Trophoblast cell (in vitro differentiated cells and primary cell): ENCODE measurements around the gene SLC19A1.

Experiments used
- DNase-seq, 2 donors: peaks; one replicate each; pipeline ENCODE4 v3.0.0-alpha.2; 2016
- H2AFZ ChIP-seq: 2 replicates; pipeline ENCODE4 v1.6.1; 2013; ENCODE audit warnings: low read length, moderate library complexity, mild to moderate bottlenecking; ENCODE audit not compliant: insufficient read depth, poor library complexity
- H2AK5ac ChIP-seq: 2 replicates; pipeline ENCODE4 v1.6.1; 2013; ENCODE audit warnings: mild to moderate bottlenecking, low read length
- H2BK120ac ChIP-seq: 2 replicates; pipeline ENCODE4 v1.6.1; 2013; ENCODE audit warnings: low read length, mild to moderate bottlenecking, moderate library complexity; ENCODE audit not compliant: insufficient read depth, poor library complexity
- H2BK12ac ChIP-seq: 2 replicates; pipeline ENCODE4 v1.6.1; 2013; ENCODE audit warnings: mild to moderate bottlenecking, low read length, moderate library complexity
- H2BK5ac ChIP-seq: 2 replicates; pipeline ENCODE4 v1.6.1; 2013; ENCODE audit warnings: low read length, low read depth, moderate library complexity, mild to moderate bottlenecking; ENCODE audit not compliant: poor library complexity
- H3K14ac ChIP-seq: 2 replicates; pipeline ENCODE4 v1.6.1; 2013; ENCODE audit warnings: mild to moderate bottlenecking, low read length
- H3K18ac ChIP-seq: 2 replicates; pipeline ENCODE4 v1.6.1; 2013; ENCODE audit warnings: mild to moderate bottlenecking, low read length
- H3K23ac ChIP-seq: 2 replicates; pipeline ENCODE4 v1.6.1; 2013; ENCODE audit warnings: low read length
- H3K27ac ChIP-seq: 2 replicates; pipeline ENCODE4 v1.5.1; 2013; ENCODE audit warnings: low read depth, mild to moderate bottlenecking, inconsistent platforms, low read length, moderate library complexity
- H3K27me3 ChIP-seq: 2 replicates; pipeline ENCODE4 v1.6.1; 2013; ENCODE audit warnings: inconsistent platforms, mild to moderate bottlenecking, low read length, moderate library complexity; ENCODE audit not compliant: insufficient read depth
- H3K36me3 ChIP-seq, 2 experiments: 1 replicate in 1 of 2; 2 replicates in 1 of 2; pipeline ENCODE4 v1.6.1; 2013; ENCODE audit warnings: low read length in 2 of 2, mild to moderate bottlenecking in 2 of 2, moderate library complexity in 1 of 2; ENCODE audit not compliant: insufficient read depth in 2 of 2, control insufficient read depth in 1 of 2
- H3K4ac ChIP-seq: 2 replicates; pipeline ENCODE4 v1.6.1; 2013; ENCODE audit warnings: low read depth, mild to moderate bottlenecking, low read length, moderate library complexity
- H3K4me1 ChIP-seq, 2 experiments: 1 replicate in 1 of 2; 2 replicates in 1 of 2; pipeline ENCODE4 v1.6.1; 2013; ENCODE audit warnings: low read length in 2 of 2, mild to moderate bottlenecking in 2 of 2, moderate library complexity in 1 of 2; ENCODE audit not compliant: insufficient read depth in 2 of 2, control insufficient read depth in 1 of 2
- H3K4me2 ChIP-seq: 2 replicates; pipeline ENCODE4 v1.6.1; 2013; ENCODE audit warnings: inconsistent platforms, mild to moderate bottlenecking, low read length, moderate library complexity
- H3K4me3 ChIP-seq: 2 replicates; pipeline ENCODE4 v1.5.1; 2013; ENCODE audit warnings: mild to moderate bottlenecking, low read depth, low read length, inconsistent platforms
- H3K79me1 ChIP-seq: one replicate; pipeline ENCODE4 v1.6.1; 2013; ENCODE audit warnings: low read length
- H3K79me2 ChIP-seq: 2 replicates; pipeline ENCODE4 v1.6.1; 2013; ENCODE audit warnings: low read length, mild to moderate bottlenecking; ENCODE audit not compliant: control insufficient read depth, insufficient read depth, poor library complexity
- H3K9ac ChIP-seq: 2 replicates; pipeline ENCODE4 v1.6.1; 2013; ENCODE audit warnings: mild to moderate bottlenecking, low read length
- H3K9me3 ChIP-seq: 2 replicates; pipeline ENCODE4 v1.6.1; 2013; ENCODE audit warnings: low read depth, mild to moderate bottlenecking, control low read depth, inconsistent platforms, low read length; ENCODE audit not compliant: insufficient read depth
- H4K12ac ChIP-seq: 2 replicates; pipeline ENCODE4 v1.6.1; 2013; ENCODE audit warnings: low read depth, mild to moderate bottlenecking, low read length, moderate library complexity
- H4K8ac ChIP-seq: 2 replicates; pipeline ENCODE4 v1.6.1; 2013; ENCODE audit warnings: low read depth, mild to moderate bottlenecking, low read length, moderate library complexity
- H4K91ac ChIP-seq: one replicate; pipeline ENCODE4 v1.6.1; 2013; ENCODE audit warnings: low read depth, mild to moderate bottlenecking, low read length, moderate library complexity
- WGBS: extraction: QIAGEN DNeasy Blood & Tissue Kit; methylation state at CpG from one replicate; pipeline ENCODE4 v1.1.7; 2013; ENCODE audit warnings: missing lambda C conversion rate; ENCODE audit not compliant: insufficient read length, insufficient coverage; ENCODE audit errors: extremely low coverage; 5-methylcytosine and 5-hydroxymethylcytosine counted together

The SLC19A1 gene

GRCh38 chr21:45575304-45575992 lies 33.2 kb upstream of the SLC19A1 start:
- H3K4me2 ChIP-seq = no peak overlapping the region
- no peaks in the 10 kb centered on the region for H3K27me3 ChIP-seq
- DNase-seq = no peak
- no peak overlapping the region for H2BK5ac ChIP-seq
- no peak overlapping the region for H3K9ac ChIP-seq
- peaks cover 0 to 5% of the 10 kb centered on the region in 2 experiments for H3K4me1 ChIP-seq
- H4K8ac ChIP-seq = no peak overlapping the region
- peaks cover 3% of the 10 kb centered on the region for H3K9me3 ChIP-seq
- H4K91ac ChIP-seq = no peak overlapping the region
- H3K36me3 ChIP-seq = no peaks in the 10 kb centered on the region
- H2BK120ac ChIP-seq = no peak overlapping the region
- H3K79me2 ChIP-seq = no peaks in the 10 kb centered on the region
- no peak overlapping the region for H2BK12ac ChIP-seq
- no peak overlapping the region for H4K12ac ChIP-seq
- H3K23ac ChIP-seq = no peak overlapping the region
- no peaks in the 10 kb centered on the region for H3K79me1 ChIP-seq
- H3K27ac ChIP-seq = no peak overlapping the region
- H3K4ac ChIP-seq = no peak overlapping the region
- no peak overlapping the region for H2AFZ ChIP-seq
- H3K18ac ChIP-seq = no peak overlapping the region
- no peak overlapping the region for H2AK5ac ChIP-seq
- no CpG with 5 or more reads among the region's 26 CpGs for WGBS
- H3K4me3 ChIP-seq = no peak overlapping the region
- H3K14ac ChIP-seq = no peak overlapping the region

- Histone ChIP-seq H3K79me2 (no peaks in the 10 kb centered on the region), H3K27me3 (no peaks in the 10 kb centered on the region), H3K4ac (no peak overlapping the region), H3K4me1 (peaks cover 0 to 5% of the 10 kb centered on the region in 2 experiments), H4K91ac (no peak overlapping the region), H2BK120ac (no peak overlapping the region), H3K23ac (no peak overlapping the region), H3K9ac (no peak overlapping the region), H3K9me3 (peaks cover 3% of the 10 kb centered on the region), H2BK5ac (no peak overlapping the region), H3K36me3 (no peaks in the 10 kb centered on the region), H2AK5ac (no peak overlapping the region), H2BK12ac (no peak overlapping the region), H3K4me3 (no peak overlapping the region), H4K12ac (no peak overlapping the region), H3K18ac (no peak overlapping the region), H3K14ac (no peak overlapping the region), H3K27ac (no peak overlapping the region), H3K79me1 (no peaks in the 10 kb centered on the region), H4K8ac (no peak overlapping the region), H2AFZ (no peak overlapping the region), H3K4me2 (no peak overlapping the region)
- no CpG with 5 or more reads among the region's 14 CpGs for WGBS
- no peak for DNase-seq
Measured at GRCh38 chr21:45574691-45575090, 32.5 kb upstream of the SLC19A1 start.

- H3K36me3 ChIP-seq = no peaks in the 10 kb centered on the region
- no peak overlapping the region for H2AK5ac ChIP-seq
- no peak overlapping the region for H4K12ac ChIP-seq
- no peak overlapping the region for H3K14ac ChIP-seq
- no peak overlapping the region for H2BK12ac ChIP-seq
- peaks cover 3% of the 10 kb centered on the region for H3K9me3 ChIP-seq
- H2BK120ac ChIP-seq = no peak overlapping the region
- DNase-seq = no peak
- H3K4me1 ChIP-seq = peaks cover 0 to 5% of the 10 kb centered on the region in 2 experiments
- H3K4ac ChIP-seq = no peak overlapping the region
- H3K23ac ChIP-seq = no peak overlapping the region
- H4K91ac ChIP-seq = no peak overlapping the region
- no peak overlapping the region for H3K4me2 ChIP-seq
- no peak overlapping the region for H3K27ac ChIP-seq
- no peak overlapping the region for H2AFZ ChIP-seq
- no peaks in the 10 kb centered on the region for H3K79me2 ChIP-seq
- H3K79me1 ChIP-seq = no peaks in the 10 kb centered on the region
- no peaks in the 10 kb centered on the region for H3K27me3 ChIP-seq
- no CpG with 5 or more reads among the region's 25 CpGs for whole genome bisulfite sequencing
- no peak overlapping the region for H2BK5ac ChIP-seq
- no peak overlapping the region for H3K18ac ChIP-seq
- no peak overlapping the region for H3K9ac ChIP-seq
- H4K8ac ChIP-seq = no peak overlapping the region
- no peak overlapping the region for H3K4me3 ChIP-seq
Measured at GRCh38 chr21:45574081-45574501, 31.9 kb upstream of the SLC19A1 start.

- H3K4ac ChIP-seq = no peak overlapping the region
- no peak for DNase-seq
- H3K4me1 ChIP-seq = peaks cover 0 to 5% of the 10 kb centered on the region in 2 experiments
- H3K79me1 ChIP-seq = no peaks in the 10 kb centered on the region
- no peaks in the 10 kb centered on the region for H3K36me3 ChIP-seq
- no peak overlapping the region for H4K12ac ChIP-seq
- no CpG with 5 or more reads among the region's 14 CpGs for WGBS
- H2AK5ac ChIP-seq = no peak overlapping the region
- H2BK12ac ChIP-seq = no peak overlapping the region
- H2AFZ ChIP-seq = no peak overlapping the region
- no peak overlapping the region for H2BK5ac ChIP-seq
- peaks cover 3% of the 10 kb centered on the region for H3K9me3 ChIP-seq
- H3K9ac ChIP-seq = no peak overlapping the region
- no peak overlapping the region for H2BK120ac ChIP-seq
- H3K14ac ChIP-seq = no peak overlapping the region
- no peak overlapping the region for H4K91ac ChIP-seq
- no peak overlapping the region for H3K4me2 ChIP-seq
- no peak overlapping the region for H3K4me3 ChIP-seq
- no peak overlapping the region for H3K18ac ChIP-seq
- H3K79me2 ChIP-seq = no peaks in the 10 kb centered on the region
- H3K23ac ChIP-seq = no peak overlapping the region
- H3K27ac ChIP-seq = no peak overlapping the region
- no peak overlapping the region for H4K8ac ChIP-seq
- H3K27me3 ChIP-seq = no peaks in the 10 kb centered on the region
Measured at GRCh38 chr21:45573452-45574035, 31.3 kb upstream of the SLC19A1 start.
